Measurements from ENCODE around the gene GBP5.
A peak's percentile ranks its signal among the peaks of the same experiment; 100 is the strongest.
"Not testable (repeated sequence)": the region's sequence is repeated elsewhere in the genome, so short reads cannot be mapped to it uniquely, and the experiment has no call there.

GBP5 gene

DNA sequence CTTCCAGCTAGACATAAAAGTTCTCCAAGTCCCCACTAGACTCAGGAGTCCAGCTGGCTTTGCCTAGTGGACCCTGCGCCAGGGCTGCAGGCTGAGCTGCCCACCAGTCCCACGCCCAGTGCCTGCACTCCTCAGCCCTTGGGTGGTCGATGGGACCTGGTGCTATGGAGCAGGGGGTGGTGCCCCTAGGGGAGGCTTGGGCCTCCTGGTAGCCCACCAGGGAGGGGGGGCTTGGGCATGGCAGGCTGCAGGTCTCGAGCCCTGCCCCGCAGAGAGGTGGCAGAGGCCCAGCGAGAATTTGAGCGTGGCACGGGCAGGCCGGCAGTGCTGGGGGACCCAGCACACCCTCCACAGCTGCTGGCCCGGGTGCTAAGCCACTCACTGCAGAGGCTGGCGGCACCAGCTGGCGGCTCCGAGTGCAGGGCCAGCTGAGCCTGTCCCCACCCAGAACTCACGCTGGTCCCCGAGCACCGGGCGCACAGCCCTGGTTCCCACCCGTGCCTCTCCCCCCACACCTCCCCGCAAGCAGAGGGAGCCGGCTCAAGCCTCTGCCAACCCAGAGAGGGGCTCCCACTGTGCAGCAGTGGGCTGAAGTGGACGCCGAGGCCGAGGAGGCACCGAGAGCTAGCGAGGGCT, 30.2 kb upstream of the GBP5 start:
- H3K9me3 ChIP-seq (ENCODE audit: control insufficient read depth in 2 of 2, low read length in 2 of 2): no peaks in the 10 kb centered on the region
- H3K9ac ChIP-seq (ENCODE audit: low read length in 2 of 2): no peak overlapping the region
- no peaks in the 10 kb centered on the region for H3K27me3 ChIP-seq (ENCODE audit: control insufficient read depth in 1 of 2, insufficient read depth in 2 of 2, low read length in 2 of 2)
- no peak overlapping the region for H3K27ac ChIP-seq (ENCODE audit: low read length)
- H3K4me1 ChIP-seq (ENCODE audit: control insufficient read depth, insufficient read depth, low read length): no peaks in the 10 kb centered on the region
- no peak overlapping the region for H3K4me3 ChIP-seq (ENCODE audit: low read length in 2 of 2)
- H3K36me3 ChIP-seq (ENCODE audit: control insufficient read depth in 2 of 2, insufficient read depth in 2 of 2, low read length in 2 of 2): no peaks in the 10 kb centered on the region

DNA sequence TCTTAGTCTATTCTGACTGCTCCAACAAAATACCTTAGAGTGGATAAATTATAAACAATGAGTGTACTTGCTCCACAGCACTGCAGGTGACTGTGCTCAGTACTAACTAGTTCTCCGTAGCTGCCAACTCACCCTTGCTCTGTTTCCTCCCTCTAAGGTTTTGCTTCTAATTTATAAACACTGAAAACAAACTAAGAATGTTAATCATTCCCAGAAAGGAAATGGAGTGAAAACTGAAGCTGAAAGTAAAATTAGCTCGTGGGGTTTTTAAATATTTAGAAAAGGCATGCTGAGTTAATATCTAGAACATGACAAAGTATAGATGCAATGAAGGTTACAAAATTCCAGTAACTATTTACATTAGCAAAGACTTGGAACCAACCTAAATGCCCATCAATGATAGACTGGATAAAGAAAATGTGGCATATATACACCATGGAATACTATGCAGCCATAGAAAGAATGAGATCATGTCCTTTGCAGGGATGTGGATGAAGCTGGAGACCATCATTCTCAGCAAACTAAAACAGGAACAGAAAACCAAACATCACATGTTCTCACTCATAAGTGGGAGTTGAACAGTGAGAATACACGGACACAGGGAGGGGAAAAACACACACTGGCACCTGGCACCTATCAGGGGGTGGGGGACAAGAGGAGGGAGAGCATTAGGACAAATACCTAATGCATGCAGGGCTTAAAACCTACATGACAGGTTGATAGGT, 27.2 kb upstream of the GBP5 start:
- not testable (repeated sequence) for H3K27me3 ChIP-seq (ENCODE audit: control insufficient read depth in 1 of 2, insufficient read depth in 2 of 2, low read length in 2 of 2); H3K9me3 ChIP-seq (ENCODE audit: control insufficient read depth in 2 of 2, low read length in 2 of 2); H3K4me3 ChIP-seq (ENCODE audit: low read length in 2 of 2); H3K9ac ChIP-seq (ENCODE audit: low read length in 2 of 2); H3K36me3 ChIP-seq (ENCODE audit: control insufficient read depth in 2 of 2, insufficient read depth in 2 of 2, low read length in 2 of 2); H3K4me1 ChIP-seq (ENCODE audit: control insufficient read depth, insufficient read depth, low read length); H3K27ac ChIP-seq (ENCODE audit: low read length)

DNA sequence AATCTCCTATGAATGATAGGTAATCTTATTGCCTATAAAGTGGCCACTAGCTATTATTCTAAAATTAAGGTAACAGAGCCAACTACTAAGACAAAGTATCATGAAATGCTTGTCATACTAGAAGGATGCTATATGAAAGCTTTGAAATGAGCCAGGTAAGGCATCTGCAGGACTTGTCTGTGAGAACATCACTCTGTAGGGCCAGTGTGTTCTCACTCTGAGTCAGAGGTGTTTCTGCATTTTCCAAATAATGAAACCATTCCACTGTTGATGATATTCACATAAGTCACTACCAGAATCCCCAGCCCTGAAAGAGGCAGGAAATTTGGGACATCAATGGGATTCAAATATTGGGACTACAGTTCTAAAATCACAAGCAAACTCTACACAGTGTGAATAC, 25.8 kb upstream of the GBP5 start:
- Histone ChIP-seq H3K36me3 (ENCODE audit: control insufficient read depth in 2 of 2, insufficient read depth in 2 of 2, low read length in 2 of 2) (no peaks in the 10 kb centered on the region), H3K9ac (ENCODE audit: low read length in 2 of 2) (no peak overlapping the region), H3K4me3 (ENCODE audit: low read length in 2 of 2) (no peak overlapping the region), H3K27ac (ENCODE audit: low read length) (no peak overlapping the region), H3K4me1 (ENCODE audit: control insufficient read depth, insufficient read depth, low read length) (no peaks in the 10 kb centered on the region), H3K27me3 (ENCODE audit: control insufficient read depth in 1 of 2, insufficient read depth in 2 of 2, low read length in 2 of 2) (no peaks in the 10 kb centered on the region), H3K9me3 (ENCODE audit: control insufficient read depth in 2 of 2, low read length in 2 of 2) (no peaks in the 10 kb centered on the region)

DNA sequence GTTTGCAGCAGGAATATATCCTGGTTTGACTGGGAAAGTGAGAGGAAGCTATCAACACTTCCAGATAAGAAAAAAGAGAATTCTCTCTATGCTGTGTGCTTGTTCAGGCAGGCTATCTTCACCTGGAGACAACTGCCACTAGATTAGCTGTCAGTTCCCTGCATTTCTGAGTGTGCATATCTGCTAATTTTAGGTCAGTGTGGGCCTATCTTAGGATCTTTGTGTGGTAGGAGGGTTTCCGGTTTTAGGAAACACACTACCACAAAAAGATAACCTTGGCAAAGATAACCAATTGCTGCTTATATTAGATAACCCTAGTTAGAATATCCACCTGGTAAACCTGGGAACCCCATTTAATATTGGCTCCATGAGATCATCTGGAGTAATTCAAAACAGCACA, 22.5 kb upstream of the GBP5 start:
- Histone ChIP-seq H3K27ac (ENCODE audit: low read length) (no peak overlapping the region), H3K27me3 (ENCODE audit: control insufficient read depth in 1 of 2, insufficient read depth in 2 of 2, low read length in 2 of 2) (no peaks in the 10 kb centered on the region), H3K4me3 (ENCODE audit: low read length in 2 of 2) (no peak overlapping the region), H3K9me3 (ENCODE audit: control insufficient read depth in 2 of 2, low read length in 2 of 2) (no peaks in the 10 kb centered on the region), H3K4me1 (ENCODE audit: control insufficient read depth, insufficient read depth, low read length) (no peaks in the 10 kb centered on the region), H3K36me3 (ENCODE audit: control insufficient read depth in 2 of 2, insufficient read depth in 2 of 2, low read length in 2 of 2) (no peaks in the 10 kb centered on the region), H3K9ac (ENCODE audit: low read length in 2 of 2) (no peak overlapping the region)

DNA sequence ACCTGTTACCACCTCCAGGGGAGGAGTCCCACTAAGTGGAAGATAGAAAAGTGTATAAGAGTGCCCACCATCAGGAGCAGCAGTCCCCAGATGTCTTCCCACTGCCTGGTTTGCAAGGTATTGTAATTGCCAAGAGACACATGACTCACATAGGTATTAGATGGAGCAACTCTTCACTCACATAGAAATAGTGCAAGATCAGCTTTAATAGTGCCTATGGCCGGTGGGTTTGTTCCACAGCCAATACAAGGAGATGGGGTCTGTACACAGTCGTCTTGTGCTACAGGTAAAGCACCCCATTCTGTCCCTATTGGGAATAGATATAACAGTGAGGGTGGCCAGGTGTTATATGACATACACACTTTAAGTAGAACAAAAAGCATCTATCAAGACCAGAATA, 18.6 kb upstream of the GBP5 start:
- H3K27me3 ChIP-seq (ENCODE audit: control insufficient read depth in 1 of 2, insufficient read depth in 2 of 2, low read length in 2 of 2): no peaks in the 10 kb centered on the region

DNA sequence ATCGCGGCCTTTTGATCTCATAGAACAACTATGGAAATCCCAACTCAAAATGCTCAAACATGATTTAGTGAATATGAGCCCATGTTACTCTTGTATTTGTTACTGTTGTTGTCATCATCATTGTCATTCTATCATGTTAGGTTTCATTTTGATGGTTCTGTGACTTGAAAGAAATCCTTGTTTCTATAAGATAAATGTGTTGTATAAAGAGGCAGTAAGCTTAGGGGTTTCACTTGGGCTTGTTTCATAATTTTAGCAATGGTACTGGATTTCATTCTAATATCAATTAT, 15.3 kb upstream of the GBP5 start:
- Histone ChIP-seq H3K4me3 (ENCODE audit: low read length in 2 of 2) (no peak overlapping the region), H3K9me3 (ENCODE audit: control insufficient read depth in 2 of 2, low read length in 2 of 2) (no peaks in the 10 kb centered on the region), H3K4me1 (ENCODE audit: control insufficient read depth, insufficient read depth, low read length) (no peaks in the 10 kb centered on the region), H3K36me3 (ENCODE audit: control insufficient read depth in 2 of 2, insufficient read depth in 2 of 2, low read length in 2 of 2) (no peaks in the 10 kb centered on the region), H3K9ac (ENCODE audit: low read length in 2 of 2) (no peak overlapping the region), H3K27me3 (ENCODE audit: control insufficient read depth in 1 of 2, insufficient read depth in 2 of 2, low read length in 2 of 2) (no peaks in the 10 kb centered on the region), H3K27ac (ENCODE audit: low read length) (no peak overlapping the region)

More for the DNA sequence above, 18.6 kb upstream of the GBP5 start:
- H3K4me3 ChIP-seq (ENCODE audit: low read length in 2 of 2): no peak overlapping the region
- H3K36me3 ChIP-seq (ENCODE audit: control insufficient read depth in 2 of 2, insufficient read depth in 2 of 2, low read length in 2 of 2): no peaks in the 10 kb centered on the region
- H3K9me3 ChIP-seq (ENCODE audit: control insufficient read depth in 2 of 2, low read length in 2 of 2): no peaks in the 10 kb centered on the region
- no peaks in the 10 kb centered on the region for H3K4me1 ChIP-seq (ENCODE audit: control insufficient read depth, insufficient read depth, low read length)
- H3K9ac ChIP-seq (ENCODE audit: low read length in 2 of 2): no peak overlapping the region
- H3K27ac ChIP-seq (ENCODE audit: low read length): no peak overlapping the region

DNA sequence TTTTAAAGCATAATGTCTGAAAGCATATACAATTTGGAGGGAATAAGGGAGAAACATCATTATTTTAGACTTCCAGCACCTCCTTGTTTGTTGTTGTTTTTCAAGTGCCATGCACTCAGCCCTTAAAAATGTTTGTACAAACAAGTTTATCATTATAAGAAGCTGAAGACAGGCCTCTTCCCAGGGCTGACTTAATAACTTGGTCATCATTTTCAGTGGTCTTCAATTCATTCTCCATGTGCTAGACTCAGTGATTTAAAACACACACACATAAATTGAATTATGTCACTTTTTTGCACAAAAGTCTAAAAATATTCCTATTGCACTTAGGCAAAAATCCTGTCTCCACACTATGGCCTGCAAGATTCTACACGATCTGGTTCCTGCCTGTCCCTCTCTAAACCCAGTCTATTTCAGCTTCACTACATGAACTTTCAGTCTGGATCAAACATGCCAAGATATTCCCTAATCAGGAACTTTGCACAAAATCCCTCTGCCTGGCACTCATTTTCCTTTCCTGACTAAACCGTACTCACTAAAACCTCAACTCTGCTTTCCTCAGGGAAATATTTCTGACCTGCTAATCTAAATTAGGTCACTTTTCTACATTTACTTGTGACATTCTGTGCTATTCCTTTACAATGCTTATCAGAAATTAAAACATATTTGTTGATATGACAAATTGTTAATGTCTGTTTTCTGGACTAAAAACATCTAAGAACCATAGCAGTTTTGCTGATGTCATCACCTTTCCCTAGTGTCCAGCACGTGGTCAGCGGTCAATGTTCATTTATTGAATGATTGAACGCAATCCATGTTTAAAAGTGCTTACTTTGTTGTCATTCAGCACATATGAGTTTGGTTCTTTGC, 14.8 kb upstream of the GBP5 start:
- H3K4me3 ChIP-seq (ENCODE audit: low read length in 2 of 2): peak overlapping the region in 1 of 2 donors; percentile 24
- H3K9ac ChIP-seq (ENCODE audit: low read length in 2 of 2): no peak overlapping the region
- H3K4me1 ChIP-seq (ENCODE audit: control insufficient read depth, insufficient read depth, low read length): no peaks in the 10 kb centered on the region
- no peaks in the 10 kb centered on the region for H3K36me3 ChIP-seq (ENCODE audit: control insufficient read depth in 2 of 2, insufficient read depth in 2 of 2, low read length in 2 of 2)
- H3K27ac ChIP-seq (ENCODE audit: low read length): no peak overlapping the region
- no peaks in the 10 kb centered on the region for H3K9me3 ChIP-seq (ENCODE audit: control insufficient read depth in 2 of 2, low read length in 2 of 2)
- H3K27me3 ChIP-seq (ENCODE audit: control insufficient read depth in 1 of 2, insufficient read depth in 2 of 2, low read length in 2 of 2): no peaks in the 10 kb centered on the region

DNA sequence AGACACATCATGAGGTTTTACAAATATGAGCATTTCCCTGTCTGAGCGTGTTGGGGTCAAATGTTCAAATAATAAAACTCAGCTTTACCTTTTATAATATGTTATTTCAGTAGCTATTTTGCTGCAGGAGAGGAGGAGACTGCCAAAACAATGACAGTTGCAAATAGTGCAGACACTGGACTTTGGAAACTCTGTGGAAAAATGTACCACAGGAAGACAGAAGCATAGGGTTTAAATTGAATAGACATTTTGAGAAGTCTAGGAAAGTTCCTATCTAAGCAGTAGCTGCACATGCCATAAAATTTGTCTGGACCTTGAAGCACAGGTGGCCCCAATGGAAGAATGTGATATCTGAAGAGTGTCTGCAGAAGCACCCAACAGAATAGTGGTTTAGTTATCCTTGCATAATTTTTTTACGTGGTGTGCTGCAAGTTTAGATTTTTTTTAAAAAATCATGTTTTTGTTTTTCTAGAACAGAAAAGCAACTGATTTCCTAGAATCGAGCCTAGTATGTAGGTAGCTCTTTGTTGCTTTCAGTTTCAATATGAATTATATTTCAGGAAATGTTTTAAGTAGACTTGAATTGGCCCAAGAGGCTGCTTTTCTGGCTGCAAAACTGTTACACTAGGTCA, 14.0 kb upstream of the GBP5 start:
- no peaks in the 10 kb centered on the region for H3K9me3 ChIP-seq (ENCODE audit: control insufficient read depth in 2 of 2, low read length in 2 of 2)
- H3K9ac ChIP-seq (ENCODE audit: low read length in 2 of 2): no peak overlapping the region
- no peaks in the 10 kb centered on the region for H3K4me1 ChIP-seq (ENCODE audit: control insufficient read depth, insufficient read depth, low read length)
- H3K36me3 ChIP-seq (ENCODE audit: control insufficient read depth in 2 of 2, insufficient read depth in 2 of 2, low read length in 2 of 2): no peaks in the 10 kb centered on the region
- peak overlapping the region in 1 of 2 donors; percentile 24 for H3K4me3 ChIP-seq (ENCODE audit: low read length in 2 of 2)
- no peaks in the 10 kb centered on the region for H3K27me3 ChIP-seq (ENCODE audit: control insufficient read depth in 1 of 2, insufficient read depth in 2 of 2, low read length in 2 of 2)
- H3K27ac ChIP-seq (ENCODE audit: low read length): no peak overlapping the region

DNA sequence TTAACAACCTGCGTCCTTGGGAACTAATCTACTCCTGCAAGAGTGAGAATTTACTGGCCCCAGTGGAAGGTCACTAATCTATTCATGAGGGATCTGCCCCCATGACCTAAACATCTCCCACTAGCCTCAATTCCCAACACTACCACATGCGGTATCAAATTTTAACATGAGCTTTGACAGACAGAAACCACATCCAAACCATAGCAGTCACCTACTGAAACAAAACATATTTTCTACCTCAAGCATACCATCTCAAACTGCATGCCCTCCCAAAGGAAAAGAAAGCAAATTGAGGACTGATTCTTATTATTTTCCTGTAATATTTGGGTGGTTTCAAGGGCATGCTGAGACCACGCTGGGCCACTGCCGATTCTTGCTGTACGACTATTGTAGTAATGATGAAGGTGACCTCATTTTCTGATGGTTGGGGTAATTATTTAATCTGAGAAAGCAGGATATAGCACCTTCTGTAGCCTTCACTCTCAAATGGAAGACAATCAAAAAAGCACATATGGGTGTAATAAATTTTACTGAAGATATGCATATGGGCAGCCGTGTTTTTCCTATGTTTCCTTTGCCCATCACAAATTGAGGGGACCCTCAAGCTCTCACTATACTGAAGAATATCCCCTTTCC, 13.2 kb upstream of the GBP5 start:
- no peaks in the 10 kb centered on the region for H3K36me3 ChIP-seq (ENCODE audit: control insufficient read depth in 2 of 2, insufficient read depth in 2 of 2, low read length in 2 of 2)
- no peak overlapping the region for H3K4me3 ChIP-seq (ENCODE audit: low read length in 2 of 2)
- H3K9me3 ChIP-seq (ENCODE audit: control insufficient read depth in 2 of 2, low read length in 2 of 2): no peaks in the 10 kb centered on the region
- no peaks in the 10 kb centered on the region for H3K4me1 ChIP-seq (ENCODE audit: control insufficient read depth, insufficient read depth, low read length)
- H3K27me3 ChIP-seq (ENCODE audit: control insufficient read depth in 1 of 2, insufficient read depth in 2 of 2, low read length in 2 of 2): no peaks in the 10 kb centered on the region
- H3K9ac ChIP-seq (ENCODE audit: low read length in 2 of 2): no peak overlapping the region
- no peak overlapping the region for H3K27ac ChIP-seq (ENCODE audit: low read length)

DNA sequence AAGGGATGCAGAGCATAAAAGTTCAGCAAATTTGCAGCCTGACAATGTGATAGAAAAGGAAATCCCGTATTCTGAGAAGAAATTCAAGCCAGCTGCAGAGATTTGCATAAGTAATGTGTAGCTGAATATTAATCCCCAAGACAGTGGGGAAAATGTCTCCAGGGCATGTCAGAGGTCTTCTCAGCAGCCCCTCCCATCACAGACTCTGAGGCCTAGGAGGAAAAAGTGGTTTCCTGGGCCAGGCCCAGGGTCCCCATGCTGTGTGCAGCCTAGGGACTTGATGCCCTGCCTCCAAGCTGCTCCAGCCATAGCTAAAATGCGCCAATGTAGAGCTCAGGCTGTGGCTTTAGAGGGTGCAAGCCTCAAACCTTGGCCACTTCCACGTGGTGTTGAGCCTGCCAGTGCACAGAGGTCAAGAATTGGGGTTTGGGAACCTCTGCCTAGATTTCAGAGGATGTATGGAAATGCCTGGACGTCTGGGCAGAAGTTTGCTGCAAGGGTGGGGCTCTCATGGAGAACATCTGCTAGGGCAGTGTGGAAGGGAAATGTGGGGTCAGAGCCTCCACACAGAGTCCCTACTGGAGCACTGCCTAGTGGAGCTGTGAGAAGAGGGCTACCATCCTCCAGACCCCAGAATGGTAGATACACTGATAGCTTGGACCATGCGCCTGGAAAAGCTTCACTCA, 11.6 kb upstream of the GBP5 start:
- not testable (repeated sequence) for H3K4me3 ChIP-seq (ENCODE audit: low read length in 2 of 2); H3K4me1 ChIP-seq (ENCODE audit: control insufficient read depth, insufficient read depth, low read length); H3K9ac ChIP-seq (ENCODE audit: low read length in 2 of 2); H3K27me3 ChIP-seq (ENCODE audit: control insufficient read depth in 1 of 2, insufficient read depth in 2 of 2, low read length in 2 of 2); H3K27ac ChIP-seq (ENCODE audit: low read length); H3K36me3 ChIP-seq (ENCODE audit: control insufficient read depth in 2 of 2, insufficient read depth in 2 of 2, low read length in 2 of 2); H3K9me3 ChIP-seq (ENCODE audit: control insufficient read depth in 2 of 2, low read length in 2 of 2)
